Astrocyte (in vitro differentiated cells and primary cell): ENCODE data around the gene MAGIX.

ENCODE experiments used
- EZH2 ChIP-seq: IDR thresholded peaks from 2 replicates; pipeline ENCODE4 v1.6.1; 2012; ENCODE audit warnings: mild to moderate bottlenecking, low read length, inconsistent platforms; ENCODE audit not compliant: insufficient read depth
- TF ChIP-seq, protein P1 (sequence below): IDR thresholded peaks from 2 replicates; pipeline ENCODE4 v1.5.1; 2011; ENCODE audit warnings: low read depth, mild to moderate bottlenecking, inconsistent platforms, low read length, moderate library complexity; ENCODE audit not compliant: insufficient read depth

DNA sequence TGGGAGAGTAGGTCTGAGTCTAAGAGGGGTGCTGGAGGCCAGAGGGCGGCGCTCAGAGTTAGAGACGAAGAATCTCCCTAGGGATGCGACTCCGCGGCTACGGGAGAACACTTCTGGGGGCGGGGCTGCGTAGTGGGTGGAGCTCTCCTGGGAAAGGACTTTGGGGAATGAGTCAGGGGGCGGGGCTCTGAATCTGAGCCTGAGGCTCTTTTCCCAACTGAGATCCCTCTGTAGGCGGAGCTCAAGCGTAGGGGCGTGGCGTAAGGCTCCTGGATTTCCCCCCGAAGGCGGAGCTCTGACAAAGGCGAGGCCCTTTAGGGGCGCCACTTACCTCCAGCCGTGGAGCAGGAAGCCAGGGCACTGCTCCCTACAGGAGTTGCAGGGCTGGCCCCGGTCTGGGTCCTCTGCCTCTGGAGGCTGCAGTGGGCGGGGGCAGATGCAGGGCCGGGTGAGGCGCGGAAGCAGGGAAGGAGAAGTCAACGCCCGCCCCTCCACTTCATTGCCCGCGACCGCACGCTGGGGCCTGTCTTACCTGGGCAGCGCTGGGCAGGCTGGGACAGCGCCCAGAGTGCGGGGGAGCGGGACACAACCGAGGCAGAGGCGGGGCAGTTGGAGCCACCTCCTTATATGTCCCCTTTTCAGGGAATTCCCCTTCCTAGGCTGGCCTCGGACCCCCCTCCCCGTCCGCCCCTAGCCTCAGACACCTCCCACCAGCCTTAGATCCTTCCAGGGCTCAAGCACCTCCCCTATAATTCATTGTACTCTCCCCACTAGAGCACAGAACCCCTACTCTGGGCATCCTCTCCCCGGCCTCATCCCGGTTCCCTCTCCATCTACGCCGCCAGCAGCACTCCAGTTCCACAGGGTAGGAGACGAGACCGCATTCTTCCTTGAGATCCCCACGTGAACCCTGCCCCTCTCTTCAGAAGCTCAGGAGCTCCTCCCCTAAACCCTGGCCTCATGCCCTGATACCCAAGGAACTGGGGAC is 22.0 kb downstream of the MAGIX start:
- TF ChIP-seq, protein P1, sequence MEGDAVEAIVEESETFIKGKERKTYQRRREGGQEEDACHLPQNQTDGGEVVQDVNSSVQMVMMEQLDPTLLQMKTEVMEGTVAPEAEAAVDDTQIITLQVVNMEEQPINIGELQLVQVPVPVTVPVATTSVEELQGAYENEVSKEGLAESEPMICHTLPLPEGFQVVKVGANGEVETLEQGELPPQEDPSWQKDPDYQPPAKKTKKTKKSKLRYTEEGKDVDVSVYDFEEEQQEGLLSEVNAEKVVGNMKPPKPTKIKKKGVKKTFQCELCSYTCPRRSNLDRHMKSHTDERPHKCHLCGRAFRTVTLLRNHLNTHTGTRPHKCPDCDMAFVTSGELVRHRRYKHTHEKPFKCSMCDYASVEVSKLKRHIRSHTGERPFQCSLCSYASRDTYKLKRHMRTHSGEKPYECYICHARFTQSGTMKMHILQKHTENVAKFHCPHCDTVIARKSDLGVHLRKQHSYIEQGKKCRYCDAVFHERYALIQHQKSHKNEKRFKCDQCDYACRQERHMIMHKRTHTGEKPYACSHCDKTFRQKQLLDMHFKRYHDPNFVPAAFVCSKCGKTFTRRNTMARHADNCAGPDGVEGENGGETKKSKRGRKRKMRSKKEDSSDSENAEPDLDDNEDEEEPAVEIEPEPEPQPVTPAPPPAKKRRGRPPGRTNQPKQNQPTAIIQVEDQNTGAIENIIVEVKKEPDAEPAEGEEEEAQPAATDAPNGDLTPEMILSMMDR = no peak
- TF ChIP-seq EZH2 = no peak
